Mucosa of rectum (tissue), 2 donors: ENCODE measurements around the gene CLCF1.

Source experiments
- H3K27ac ChIP-seq, 2 donors: one replicate each; pipeline ENCODE4 v1.7.0; 2013; ENCODE audit warnings: inconsistent platforms in 2 of 2, low read depth in 2 of 2, low read length in 2 of 2
- H3K27me3 ChIP-seq, 2 donors: one replicate each; pipeline ENCODE4 v1.7.0; 2013; ENCODE audit warnings: low read length in 2 of 2; ENCODE audit not compliant: control insufficient read depth in 2 of 2, insufficient read depth in 2 of 2
- H3K36me3 ChIP-seq, 2 donors: one replicate each; pipeline ENCODE4 v1.7.0; 2013; ENCODE audit warnings: low read length in 2 of 2; ENCODE audit not compliant: control insufficient read depth in 2 of 2, insufficient read depth in 2 of 2
- H3K4me1 ChIP-seq, 2 donors: one replicate each; pipeline ENCODE4 v1.7.0; 2013; ENCODE audit warnings: low read length in 2 of 2, mild to moderate bottlenecking in 1 of 2; ENCODE audit not compliant: control insufficient read depth in 2 of 2, insufficient read depth in 2 of 2
- H3K4me3 ChIP-seq, 2 donors: one replicate each; pipeline ENCODE4 v1.7.0; 2013; ENCODE audit warnings: low read length in 2 of 2
- H3K9ac ChIP-seq, 2 donors: one replicate each; pipeline ENCODE4 v1.7.0; 2013; ENCODE audit warnings: low read length in 2 of 2, low read depth in 1 of 2, mild to moderate bottlenecking in 1 of 2
- H3K9me3 ChIP-seq, 2 donors: one replicate each; pipeline ENCODE4 v1.7.0; 2013; ENCODE audit warnings: low read length in 2 of 2; ENCODE audit not compliant: control insufficient read depth in 2 of 2
- donor health status: healthy.
- donor health status: Normal muscosa, but diverticular disease.

CLCF1 gene

GRCh38 chr11:67416416-67417335 lies 43.3 kb upstream of the CLCF1 start:
- Histone ChIP-seq H3K9me3 (no peaks in the 10 kb centered on the region), H3K9ac (no peak overlapping the region), H3K36me3 (no peaks in the 10 kb centered on the region), H3K27me3 (peaks cover 0 to 13% of the 10 kb centered on the region in 2 donors), H3K4me3 (no peak overlapping the region), H3K4me1 (peaks cover 17 to 24% of the 10 kb centered on the region in 2 donors), H3K27ac (peak overlapping the region in 1 of 2 donors; percentile 16)

GRCh38 chr11:67415501-67416304 lies 42.3 kb upstream of the CLCF1 start, which contains the start of gene CARNS1:
Gene CARNS1 (plus strand): TSS chr11:67415678. CDS start chr11:67416200, 522 bp downstream.
- Histone ChIP-seq H3K4me3 (peak within 1 kb of the TSS in 1 of 2 donors; percentile 50), H3K9ac (no peak within 1 kb of the TSS), H3K4me1 (peaks cover 13 to 22% of the 10 kb centered on the region in 2 donors), H3K27ac (no peak within 1 kb of the TSS), H3K27me3 (peaks cover 2 to 18% of the 10 kb centered on the region in 2 donors), H3K36me3 (no peaks in the 10 kb centered on the region), H3K9me3 (no peaks in the 10 kb centered on the region)

GRCh38 chr11:67413266-67413849 lies 40.0 kb upstream of the CLCF1 start:
- no peak overlapping the region for H3K4me3 ChIP-seq
- H3K4me1 ChIP-seq: peaks cover 9 to 22% of the 10 kb centered on the region in 2 donors
- no peaks in the 10 kb centered on the region for H3K9me3 ChIP-seq
- peaks cover 2 to 18% of the 10 kb centered on the region in 2 donors for H3K27me3 ChIP-seq
- no peaks in the 10 kb centered on the region for H3K36me3 ChIP-seq
- no peak overlapping the region for H3K27ac ChIP-seq
- no peak overlapping the region for H3K9ac ChIP-seq

DNA sequence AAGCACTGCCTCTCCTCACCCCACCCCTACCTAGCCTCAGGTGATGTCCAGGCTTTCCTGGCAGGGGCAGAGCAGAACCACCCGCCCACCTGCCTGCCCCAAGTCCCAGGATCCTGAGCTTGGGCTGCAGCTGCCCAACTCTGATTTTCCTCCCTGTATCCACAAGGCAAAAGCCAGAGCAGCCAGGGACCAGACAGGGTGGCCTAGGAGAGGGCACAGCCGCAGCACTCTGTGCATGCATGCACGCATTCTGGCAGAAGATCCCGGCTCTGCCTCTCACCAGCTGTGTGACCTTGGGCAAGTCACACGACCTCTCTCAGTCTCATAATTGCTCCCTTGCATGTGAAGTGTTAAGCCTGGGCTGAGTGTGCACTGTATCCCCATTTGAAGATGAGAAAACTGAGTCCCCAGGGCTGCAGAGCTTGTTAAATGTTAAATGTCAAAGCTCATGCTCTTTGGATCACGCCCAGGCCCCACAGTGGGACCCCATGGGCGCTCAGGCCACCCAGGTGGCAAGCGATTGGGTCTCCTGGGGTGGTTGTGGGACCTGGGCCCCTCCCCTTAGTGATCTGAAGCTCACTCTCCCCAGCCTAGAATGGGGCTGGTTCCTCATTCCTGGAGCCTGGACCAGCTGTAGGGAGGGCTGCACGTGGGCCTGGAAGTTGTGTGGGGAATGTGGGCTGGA lies 39.2 kb upstream of the CLCF1 start:
- Histone ChIP-seq H3K4me1 (peaks cover 9 to 26% of the 10 kb centered on the region in 2 donors), H3K27ac (no peak overlapping the region), H3K9ac (no peak overlapping the region), H3K9me3 (no peaks in the 10 kb centered on the region), H3K36me3 (no peaks in the 10 kb centered on the region), H3K4me3 (no peak overlapping the region), H3K27me3 (peaks cover 2 to 18% of the 10 kb centered on the region in 2 donors)

- H3K4me3 ChIP-seq: no peak overlapping the region
- no peaks in the 10 kb centered on the region for H3K36me3 ChIP-seq
- H3K9me3 ChIP-seq: no peaks in the 10 kb centered on the region
- no peak overlapping the region for H3K9ac ChIP-seq
- peaks cover 2 to 18% of the 10 kb centered on the region in 2 donors for H3K27me3 ChIP-seq
- H3K27ac ChIP-seq: no peak overlapping the region
- peaks cover 12 to 28% of the 10 kb centered on the region in 2 donors for H3K4me1 ChIP-seq
Observed at GRCh38 chr11:67411785-67412152, 38.4 kb upstream of the CLCF1 start.

DNA sequence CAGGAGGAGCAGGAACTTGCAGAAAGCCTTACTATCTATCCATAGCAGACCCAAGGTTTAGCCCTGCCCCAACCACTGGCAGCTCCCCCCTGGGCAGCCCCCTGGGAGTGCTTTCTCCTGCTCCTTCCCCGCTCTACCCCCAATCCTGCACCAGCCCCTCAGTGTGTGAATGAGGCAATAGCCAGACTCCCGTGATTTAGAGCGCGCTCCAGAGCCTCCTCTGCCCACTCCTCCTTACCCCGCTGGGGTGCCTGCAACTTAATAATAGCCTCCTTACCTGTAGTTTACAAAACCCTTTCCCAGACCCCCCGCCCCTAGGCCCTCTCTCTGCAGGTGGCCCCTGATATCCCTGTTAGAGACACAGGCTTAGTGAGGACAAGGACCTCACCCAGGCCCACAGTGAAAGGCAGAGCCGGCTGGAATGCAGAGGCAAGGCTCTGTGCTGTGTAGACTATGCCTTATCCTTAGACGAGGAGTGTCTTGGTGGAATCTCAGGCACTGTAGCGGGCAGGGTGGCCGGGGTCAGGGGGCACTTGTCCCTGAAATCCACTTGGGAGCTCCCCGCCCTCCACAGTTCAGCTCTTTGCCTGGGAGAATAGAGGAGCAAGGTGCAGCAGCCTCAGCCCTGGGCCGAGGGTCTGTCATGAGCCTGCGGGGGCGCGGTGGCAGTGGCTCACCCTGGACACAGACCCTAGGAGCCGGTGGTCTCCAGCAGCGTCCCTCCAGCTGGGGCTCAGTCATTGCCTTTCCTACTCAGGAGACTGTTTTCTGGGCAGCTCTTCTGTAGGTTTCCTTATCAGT lies 37.8 kb upstream of the CLCF1 start:
- Histone ChIP-seq H3K27ac (no peak overlapping the region), H3K4me1 (peaks cover 12 to 30% of the 10 kb centered on the region in 2 donors), H3K9me3 (no peaks in the 10 kb centered on the region), H3K4me3 (no peak overlapping the region), H3K36me3 (no peaks in the 10 kb centered on the region), H3K27me3 (peaks cover 2 to 18% of the 10 kb centered on the region in 2 donors), H3K9ac (no peak overlapping the region)

- H3K27ac ChIP-seq: peak overlapping the region in 1 of 2 donors; percentile 85
- H3K9ac ChIP-seq: no peak overlapping the region
- no peaks in the 10 kb centered on the region for H3K9me3 ChIP-seq
- H3K27me3 ChIP-seq: peaks cover 2 to 18% of the 10 kb centered on the region in 2 donors
- H3K36me3 ChIP-seq: no peaks in the 10 kb centered on the region
- H3K4me1 ChIP-seq: peaks cover 12 to 30% of the 10 kb centered on the region in 2 donors
- peak overlapping the region; percentile 11 to 13 for H3K4me3 ChIP-seq
Observed at GRCh38 chr11:67410369-67410831, 37.0 kb upstream of the CLCF1 start.

DNA sequence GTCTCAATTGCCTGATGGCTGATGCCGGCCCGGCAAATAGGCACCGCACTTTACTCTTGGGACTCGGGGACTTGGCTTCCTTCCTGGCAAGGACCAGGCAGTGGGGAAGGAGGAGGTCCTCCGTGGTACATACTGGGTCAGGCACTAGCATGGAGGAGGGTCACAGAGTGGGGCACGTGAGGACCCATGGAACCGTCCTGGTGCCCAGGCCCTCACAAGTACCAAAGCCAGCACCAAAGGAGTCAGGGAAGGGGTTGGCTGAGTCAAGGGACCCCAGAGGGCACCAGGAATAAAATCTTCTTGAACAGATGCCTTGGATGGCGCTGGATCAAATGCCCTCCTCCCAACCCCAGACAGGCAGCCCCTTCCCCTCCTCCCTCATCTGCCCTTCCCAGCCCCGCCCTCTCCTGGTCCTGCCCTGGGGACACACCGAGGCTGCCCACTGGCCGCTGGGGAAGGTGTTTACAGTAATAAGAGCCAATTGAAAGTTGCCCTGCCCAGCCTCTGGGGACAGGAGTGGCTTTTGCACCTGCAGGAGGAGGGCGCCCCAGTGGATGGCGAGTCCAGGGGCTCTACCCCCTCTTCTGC lies 36.5 kb upstream of the CLCF1 start:
- Histone ChIP-seq H3K9ac (peak overlapping the region; percentile 42 to 47), H3K4me3 (peak overlapping the region; percentile 17 to 44), H3K4me1 (peaks cover 7 to 27% of the 10 kb centered on the region in 2 donors), H3K36me3 (no peaks in the 10 kb centered on the region), H3K27me3 (peaks cover 2 to 18% of the 10 kb centered on the region in 2 donors), H3K27ac (peak overlapping the region; percentile 57 to 85), H3K9me3 (no peaks in the 10 kb centered on the region)
